Caco-2 (cell line): ENCODE results near the gene PGS1. TPM values are rescaled to one million over a fixed set of nuclear protein-coding genes. Genes with fewer than 3 reads are reported as not detected.
A peak's percentile ranks its signal among the peaks of the same experiment; 100 is the strongest.

Source experiments
- BruUV-seq: library from RNA; stranded (reverse); fragments of 400-500 nt; replicated peaks from 2 replicates; lab custom pipeline; 2021; lab: Mats Ljungman, UMichigan
- CTCF ChIA-PET: fragments of 300-600 bp; sonication (Branson Sonifier 250); formaldehyde crosslinking; loops from one replicate; lab custom pipeline; 2022; ENCODE audit warnings: antibody characterized with exemption; lab: Charles Lee
- POLR2A ChIA-PET: fragments of 300-600 bp; sonication (Branson Sonifier 250); formaldehyde crosslinking; loops from one replicate; lab custom pipeline; 2022; ENCODE audit warnings: antibody characterized with exemption; lab: Charles Lee
- DNase-seq, 2 experiments: peaks; one replicate each; pipeline versions ENCODE4 v3.0.0 to v3.0.0-alpha.2; 2020 to 2022
- H3K27me3 ChIP-seq: replicated peaks from 2 replicates; pipeline ENCODE4 v1.6.0; 2011; ENCODE audit warnings: low read length; ENCODE audit not compliant: control insufficient read depth, insufficient read depth
- H3K36me3 ChIP-seq: 2 replicates; pipeline ENCODE4 v1.5.1; 2011; ENCODE audit warnings: low read length; ENCODE audit not compliant: control insufficient read depth, insufficient read depth
- H3K4me1 ChIP-seq: fragments of 250-450 bp; sonication (Bioruptor Pico); 2 replicates; pipeline ENCODE4 v1.5.1; 2020; ENCODE audit warnings: mild to moderate bottlenecking
- H3K4me3 ChIP-seq: 2 replicates; pipeline ENCODE4 v1.5.1; 2011; ENCODE audit warnings: low read depth, mild to moderate bottlenecking, control low read depth, low read length
- H3K9me3 ChIP-seq: fragments of 250-450 bp; sonication (Bioruptor Pico); 2 replicates; pipeline ENCODE4 v1.5.1; 2020; ENCODE audit warnings: mild to moderate bottlenecking, moderate library complexity
- H3K27ac Mint-ChIP-seq: one replicate; pipeline ENCODE4 v1.8.0; 2022; ENCODE audit warnings: mixed read lengths; ENCODE audit not compliant: unreplicated experiment
- H3K27me3 Mint-ChIP-seq: one replicate; pipeline ENCODE4 v1.8.0; 2022; ENCODE audit warnings: mixed read lengths; ENCODE audit not compliant: insufficient read depth, unreplicated experiment
- H3K36me3 Mint-ChIP-seq: one replicate; pipeline ENCODE4 v1.8.0; 2022; ENCODE audit warnings: mild to moderate bottlenecking, mixed read lengths; ENCODE audit not compliant: insufficient read depth, unreplicated experiment
- H3K4me1 Mint-ChIP-seq: one replicate; pipeline ENCODE4 v1.8.0; 2022; ENCODE audit warnings: low read depth, mixed read lengths; ENCODE audit not compliant: unreplicated experiment
- H3K4me3 Mint-ChIP-seq: one replicate; pipeline ENCODE4 v1.8.0; 2022; ENCODE audit warnings: mild to moderate bottlenecking, moderate library complexity, mixed read lengths; ENCODE audit not compliant: unreplicated experiment
- H3K9me3 Mint-ChIP-seq: one replicate; pipeline ENCODE4 v1.8.0; 2022; ENCODE audit warnings: mixed read lengths; ENCODE audit not compliant: unreplicated experiment
- intact Hi-C: fragments of 100-400 bp; cut with micrococcal nuclease; formaldehyde crosslinking; loops from one replicate; pipeline ENCODE4 v1.10.0; 2022; ENCODE audit not compliant: unreplicated experiment
- total RNA-seq: library from RNA; stranded (reverse); gene quantifications from 2 replicates; pipeline ENCODE4 v1.2.3, GENCODE V29; 2022
- TF ChIP-seq, protein P1 (sequence below), 2 experiments: fragments of 200-600 bp in 1 of 2; IDR thresholded peaks; 1 replicate in 1 of 2; 2 replicates in 1 of 2; pipeline versions ENCODE4 v1.5.1 to v1.8.0; 2011 to 2022; ENCODE audit warnings: antibody characterized with exemption in 1 of 2, control low read depth in 1 of 2, inconsistent platforms in 1 of 2, low read depth in 1 of 2, low read length in 1 of 2, mild to moderate bottlenecking in 1 of 2, moderate library complexity in 1 of 2; ENCODE audit not compliant: insufficient read depth in 1 of 2, severe bottlenecking in 1 of 2, unreplicated experiment in 1 of 2

Gene PGS1
- total RNA-seq, 1 experiment from 2014 or later = 54.1 TPM

DNA sequence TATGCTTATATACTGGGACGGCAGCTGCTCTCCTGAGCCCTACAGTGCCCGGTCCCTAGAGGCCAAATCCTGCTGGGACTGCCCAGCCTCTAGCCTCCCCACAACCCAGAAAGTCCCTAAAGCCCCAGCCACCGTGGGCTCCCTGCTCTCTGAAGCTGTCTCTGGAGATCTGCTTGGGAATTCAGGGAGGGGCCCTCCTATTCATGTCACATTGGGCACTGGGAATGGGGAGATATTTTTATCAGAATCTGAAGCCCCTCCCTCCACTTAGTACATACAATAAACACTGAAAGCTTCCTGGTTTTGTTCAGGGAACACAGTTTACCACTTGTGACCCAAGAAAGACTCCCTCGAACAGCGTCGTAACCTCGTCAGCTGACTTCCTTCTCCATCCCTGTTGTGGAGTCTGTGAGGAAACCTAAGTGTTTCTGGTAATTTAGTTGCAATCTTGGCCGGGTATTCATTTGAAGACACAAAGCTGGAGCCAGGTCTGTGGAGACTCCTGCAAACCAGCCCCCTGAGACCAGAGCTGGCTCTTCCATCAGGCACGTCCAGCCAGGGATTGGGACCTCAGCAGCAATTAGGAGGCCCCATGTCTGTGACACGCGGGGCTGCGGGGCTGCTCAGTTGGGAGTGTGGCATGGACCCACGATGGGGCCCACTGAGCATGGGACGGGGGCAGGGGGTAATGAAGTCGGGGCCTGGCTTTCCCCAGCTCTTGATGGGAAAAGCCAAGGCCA lies 38.5 kb downstream of the PGS1 start:
- Histone ChIP-seq H3K9me3 (no peaks in the 10 kb centered on the region), H3K4me3 (no peak overlapping the region), H3K27me3 (no peaks in the 10 kb centered on the region), H3K36me3 (peaks cover 9% of the 10 kb centered on the region), H3K4me1 (peaks cover 41% of the 10 kb centered on the region)
- H3K9me3 Mint-ChIP-seq = no peaks in the 10 kb centered on the region
- H3K4me3 Mint-ChIP-seq = no peak overlapping the region
- peak overlapping the region; percentile 70 for H3K27ac Mint-ChIP-seq
- intact Hi-C loops = no loop called here
- POLR2A ChIA-PET = no interaction called here
- DNase-seq = no peak
- H3K36me3 Mint-ChIP-seq = peaks cover 84% of the 10 kb centered on the region
- TF ChIP-seq, protein P1, sequence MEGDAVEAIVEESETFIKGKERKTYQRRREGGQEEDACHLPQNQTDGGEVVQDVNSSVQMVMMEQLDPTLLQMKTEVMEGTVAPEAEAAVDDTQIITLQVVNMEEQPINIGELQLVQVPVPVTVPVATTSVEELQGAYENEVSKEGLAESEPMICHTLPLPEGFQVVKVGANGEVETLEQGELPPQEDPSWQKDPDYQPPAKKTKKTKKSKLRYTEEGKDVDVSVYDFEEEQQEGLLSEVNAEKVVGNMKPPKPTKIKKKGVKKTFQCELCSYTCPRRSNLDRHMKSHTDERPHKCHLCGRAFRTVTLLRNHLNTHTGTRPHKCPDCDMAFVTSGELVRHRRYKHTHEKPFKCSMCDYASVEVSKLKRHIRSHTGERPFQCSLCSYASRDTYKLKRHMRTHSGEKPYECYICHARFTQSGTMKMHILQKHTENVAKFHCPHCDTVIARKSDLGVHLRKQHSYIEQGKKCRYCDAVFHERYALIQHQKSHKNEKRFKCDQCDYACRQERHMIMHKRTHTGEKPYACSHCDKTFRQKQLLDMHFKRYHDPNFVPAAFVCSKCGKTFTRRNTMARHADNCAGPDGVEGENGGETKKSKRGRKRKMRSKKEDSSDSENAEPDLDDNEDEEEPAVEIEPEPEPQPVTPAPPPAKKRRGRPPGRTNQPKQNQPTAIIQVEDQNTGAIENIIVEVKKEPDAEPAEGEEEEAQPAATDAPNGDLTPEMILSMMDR (IDR thresholded peaks at IDR 0.05; ENCODE audit: insufficient read depth in 1 of 2, low read depth in 1 of 2, low read length in 1 of 2, severe bottlenecking in 1 of 2, unreplicated experiment in 1 of 2) = no peak
- BruUV-seq = no TSS peak
- CTCF ChIA-PET = interaction anchor here (1.4 kb wide), 1 partner anchor 56 kb away, joined by 4 read pairs; no protein-coding TSS in a partner anchor
- no peaks in the 10 kb centered on the region for H3K27me3 Mint-ChIP-seq
- peaks cover 24% of the 10 kb centered on the region for H3K4me1 Mint-ChIP-seq

DNA sequence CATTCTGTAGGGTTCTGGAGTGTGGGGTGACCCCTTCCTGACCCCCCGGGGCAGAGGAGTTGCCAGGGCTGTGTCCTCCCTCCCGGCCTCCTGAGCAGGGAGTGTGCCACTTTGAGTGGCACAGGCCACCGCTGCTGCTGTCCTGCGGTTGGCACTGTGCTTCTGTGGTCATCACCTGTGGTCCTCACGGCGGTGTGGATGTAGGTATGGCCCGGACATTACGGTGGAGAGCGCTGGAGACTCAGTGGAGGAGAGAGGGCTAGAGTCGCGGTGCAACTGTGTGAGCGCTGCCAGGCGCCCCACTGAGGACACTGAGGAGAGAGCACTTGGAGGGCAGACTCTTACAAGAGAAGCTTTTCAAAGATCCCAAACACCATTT lies 39.1 kb downstream of the PGS1 start:
- no peak for DNase-seq
- ChIA-PET CTCF (no interaction called here), POLR2A (no interaction called here)
- H3K9me3 ChIP-seq = no peaks in the 10 kb centered on the region
- H3K27me3 ChIP-seq = no peaks in the 10 kb centered on the region
- H3K9me3 Mint-ChIP-seq = no peaks in the 10 kb centered on the region
- no peak overlapping the region for H3K4me3 ChIP-seq
- no peaks in the 10 kb centered on the region for H3K27me3 Mint-ChIP-seq
- TF ChIP-seq, protein P1 (IDR thresholded peaks at IDR 0.05; ENCODE audit: insufficient read depth in 1 of 2, low read depth in 1 of 2, low read length in 1 of 2, severe bottlenecking in 1 of 2, unreplicated experiment in 1 of 2) = no peak
- H3K4me1 Mint-ChIP-seq = peaks cover 24% of the 10 kb centered on the region
- no TSS peak for BruUV-seq
- peaks cover 8% of the 10 kb centered on the region for H3K36me3 ChIP-seq
- H3K4me3 Mint-ChIP-seq = no peak overlapping the region
- H3K4me1 ChIP-seq = peaks cover 41% of the 10 kb centered on the region
- intact Hi-C loops = no loop called here
- peaks cover 87% of the 10 kb centered on the region for H3K36me3 Mint-ChIP-seq
- peak overlapping the region; percentile 70 for H3K27ac Mint-ChIP-seq

DNA sequence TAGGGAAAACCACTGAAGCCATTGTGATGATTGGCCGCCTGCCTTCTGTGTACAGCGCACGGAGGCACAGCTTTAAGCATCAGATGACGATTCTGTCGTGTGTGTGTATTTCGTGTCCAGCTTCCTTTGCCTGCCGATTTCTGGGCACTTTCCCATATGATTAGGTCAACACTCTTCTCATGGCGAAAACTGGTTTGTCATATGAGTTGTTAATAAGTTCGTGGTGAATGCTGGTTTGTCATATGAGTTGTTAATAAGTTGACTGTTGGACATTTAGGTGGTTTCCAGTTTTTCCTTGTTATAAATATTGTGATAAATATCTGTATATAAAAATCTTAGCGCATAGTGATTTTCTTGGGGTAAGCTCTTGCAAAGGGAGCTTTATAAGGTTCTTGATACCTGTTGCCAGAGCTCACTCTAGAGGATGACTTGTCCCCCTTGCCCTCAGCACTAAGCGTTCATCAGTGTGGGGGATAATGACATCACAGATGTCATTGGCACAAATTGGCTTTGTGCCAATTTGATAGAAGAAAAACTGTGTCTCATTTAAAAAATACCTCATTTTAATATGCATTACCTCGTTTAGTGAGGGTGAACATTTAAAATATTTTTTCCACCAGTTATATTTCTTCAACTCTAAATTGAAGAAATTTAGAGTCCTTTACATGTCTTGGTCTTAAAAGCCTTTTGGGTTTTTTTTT lies 40.0 kb downstream of the PGS1 start:
- BruUV-seq = no TSS peak
- Mint-ChIP-seq H3K36me3 (peaks cover 86% of the 10 kb centered on the region), H3K27ac (no peak overlapping the region), H3K27me3 (no peaks in the 10 kb centered on the region), H3K9me3 (no peaks in the 10 kb centered on the region), H3K4me3 (no peak overlapping the region), H3K4me1 (peaks cover 31% of the 10 kb centered on the region)
- CTCF ChIA-PET = interaction anchor here (0.6 to 0.7 kb wide), 2 partner anchors 25 to 167 kb away, joined by 3 read pairs; no protein-coding TSS in a partner anchor
- Histone ChIP-seq H3K4me1 (peaks cover 37% of the 10 kb centered on the region), H3K27me3 (no peaks in the 10 kb centered on the region), H3K4me3 (no peak overlapping the region), H3K9me3 (no peaks in the 10 kb centered on the region), H3K36me3 (peaks cover 7% of the 10 kb centered on the region)
- POLR2A ChIA-PET = no interaction called here
- no peak for DNase-seq
- TF ChIP-seq, protein P1 (IDR thresholded peaks at IDR 0.05; ENCODE audit: insufficient read depth in 1 of 2, low read depth in 1 of 2, low read length in 1 of 2, severe bottlenecking in 1 of 2, unreplicated experiment in 1 of 2) = no peak
- intact Hi-C loops = no loop called here
